ENCODE results near the gene TMTC4.
"Not testable (repeated sequence)": the region's sequence is repeated elsewhere in the genome, so short reads cannot be mapped to it uniquely, and the experiment has no call there.

- TF ChIP-seq, protein P1, sequence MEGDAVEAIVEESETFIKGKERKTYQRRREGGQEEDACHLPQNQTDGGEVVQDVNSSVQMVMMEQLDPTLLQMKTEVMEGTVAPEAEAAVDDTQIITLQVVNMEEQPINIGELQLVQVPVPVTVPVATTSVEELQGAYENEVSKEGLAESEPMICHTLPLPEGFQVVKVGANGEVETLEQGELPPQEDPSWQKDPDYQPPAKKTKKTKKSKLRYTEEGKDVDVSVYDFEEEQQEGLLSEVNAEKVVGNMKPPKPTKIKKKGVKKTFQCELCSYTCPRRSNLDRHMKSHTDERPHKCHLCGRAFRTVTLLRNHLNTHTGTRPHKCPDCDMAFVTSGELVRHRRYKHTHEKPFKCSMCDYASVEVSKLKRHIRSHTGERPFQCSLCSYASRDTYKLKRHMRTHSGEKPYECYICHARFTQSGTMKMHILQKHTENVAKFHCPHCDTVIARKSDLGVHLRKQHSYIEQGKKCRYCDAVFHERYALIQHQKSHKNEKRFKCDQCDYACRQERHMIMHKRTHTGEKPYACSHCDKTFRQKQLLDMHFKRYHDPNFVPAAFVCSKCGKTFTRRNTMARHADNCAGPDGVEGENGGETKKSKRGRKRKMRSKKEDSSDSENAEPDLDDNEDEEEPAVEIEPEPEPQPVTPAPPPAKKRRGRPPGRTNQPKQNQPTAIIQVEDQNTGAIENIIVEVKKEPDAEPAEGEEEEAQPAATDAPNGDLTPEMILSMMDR (IDR thresholded peaks at IDR 0.05; ENCODE audit: poor library complexity, severe bottlenecking): not testable (repeated sequence)
- TF ChIP-seq MXI1 (conservative IDR thresholded peaks at IDR 0.05; ENCODE audit: poor library complexity, severe bottlenecking): not testable (repeated sequence)
Observed at GRCh38 chr13:100698331-100698730, 23.7 kb upstream of the TMTC4 start.
